ENCODE measurements around the gene PNKD. TPM values are rescaled to one million over a fixed set of nuclear protein-coding genes. Genes with fewer than 3 reads are reported as not detected.
A peak's percentile ranks its signal among the peaks of the same experiment; 100 is the strongest.

The PNKD gene
- total RNA-seq, 1 donor from 2014 or later, result 53.3 TPM

- H3K4me3 ChIP-seq (ENCODE audit: low read depth, low read length), result no peak overlapping the region
- no peak for DNase-seq (ENCODE audit: low read depth)
- TF ChIP-seq CTCF (conservative IDR thresholded peaks at IDR 0.05; ENCODE audit: low read depth, low read length), result no peak
Measured at GRCh38 chr2:218255446-218255845, 14.9 kb upstream of the PNKD start.

- no peak for TF ChIP-seq CTCF (conservative IDR thresholded peaks at IDR 0.05; ENCODE audit: low read depth, low read length)
- DNase-seq (ENCODE audit: low read depth), result no peak
- H3K4me3 ChIP-seq (ENCODE audit: low read depth, low read length), result no peak overlapping the region
Measured at GRCh38 chr2:218256612-218257350, 13.5 kb upstream of the PNKD start.

GRCh38 chr2:218257390-218257981 is 12.8 kb upstream of the PNKD start:
- TF ChIP-seq CTCF (conservative IDR thresholded peaks at IDR 0.05; ENCODE audit: low read depth, low read length), result peak; percentile 81
- DNase-seq (ENCODE audit: low read depth), result no peak
- H3K4me3 ChIP-seq (ENCODE audit: low read depth, low read length), result no peak overlapping the region

- no peak overlapping the region for H3K4me3 ChIP-seq (ENCODE audit: low read depth, low read length)
- DNase-seq (ENCODE audit: low read depth), result no peak
- no peak for TF ChIP-seq CTCF (conservative IDR thresholded peaks at IDR 0.05; ENCODE audit: low read depth, low read length)
Measured at GRCh38 chr2:218259099-218259961, 11.0 kb upstream of the PNKD start.

GRCh38 chr2:218260166-218260565 is 10.2 kb upstream of the PNKD start:
- H3K4me3 ChIP-seq (ENCODE audit: low read depth, low read length), result no peak overlapping the region
- no peak for TF ChIP-seq CTCF (conservative IDR thresholded peaks at IDR 0.05; ENCODE audit: low read depth, low read length)

GRCh38 chr2:218260742-218261422 is 9.4 kb upstream of the PNKD start, which contains the start of gene GPBAR1:
GPBAR1 (plus strand) TSS chr2:218261015; CDS start chr2:218262725, 1,710 bp downstream.
- DNase-seq (ENCODE audit: low read depth), result no peak
- no peak within 1 kb of the TSS for H3K4me3 ChIP-seq (ENCODE audit: low read depth, low read length)

More at GRCh38 chr2:218260166-218260565, 10.2 kb upstream of the PNKD start:
- no peak for DNase-seq (ENCODE audit: low read depth)

More at GRCh38 chr2:218260742-218261422, 9.4 kb upstream of the PNKD start, which contains the start of gene GPBAR1:
- no peak for TF ChIP-seq CTCF (conservative IDR thresholded peaks at IDR 0.05; ENCODE audit: low read depth, low read length)
